GM23248 (cell line): ENCODE measurements around the gene PORCN. TPM values are rescaled to one million over a fixed set of nuclear protein-coding genes. Genes with fewer than 3 reads are reported as not detected.

Source experiments
- DNase-seq: peaks from one replicate; pipeline ENCODE4 v3.0.0-alpha.2; 2015
- H2AFZ ChIP-seq: fragments of 200-600 bp; sonication (generic); 2 replicates; pipeline ENCODE4 v1.6.1; 2016; ENCODE audit warnings: antibody characterized with exemption
- H3F3A ChIP-seq: fragments of 200-600 bp; sonication (generic); 2 replicates; pipeline ENCODE4 v1.6.1; 2016; ENCODE audit warnings: mild to moderate bottlenecking, antibody characterized with exemption, mixed run types; ENCODE audit not compliant: insufficient read depth
- H3K27ac ChIP-seq: fragments of 200-600 bp; sonication (generic); 2 replicates; pipeline ENCODE4 v1.5.1; 2016; ENCODE audit warnings: mild to moderate bottlenecking
- H3K27me3 ChIP-seq: fragments of 200-600 bp; sonication (generic); replicated peaks from 2 replicates; pipeline ENCODE4 v1.6.1; 2016; ENCODE audit warnings: mild to moderate bottlenecking; ENCODE audit not compliant: insufficient read depth
- H3K36me3 ChIP-seq: fragments of 200-600 bp; sonication (generic); 2 replicates; pipeline ENCODE4 v1.6.1; 2016; ENCODE audit warnings: low read depth, mild to moderate bottlenecking
- H3K4me1 ChIP-seq: fragments of 200-600 bp; sonication (generic); 2 replicates; pipeline ENCODE4 v1.6.1; 2016; ENCODE audit warnings: mild to moderate bottlenecking; ENCODE audit not compliant: insufficient read depth
- H3K4me2 ChIP-seq: fragments of 200-600 bp; sonication (generic); one replicate; pipeline ENCODE4 v1.6.1; 2016; ENCODE audit warnings: mild to moderate bottlenecking; ENCODE audit not compliant: unreplicated experiment
- H3K4me3 ChIP-seq: fragments of 200-600 bp; sonication (generic); 2 replicates; pipeline ENCODE4 v1.5.1; 2016; ENCODE audit warnings: mild to moderate bottlenecking
- H3K79me2 ChIP-seq: fragments of 200-600 bp; sonication (generic); 2 replicates; pipeline ENCODE4 v1.6.1; 2016; ENCODE audit warnings: mild to moderate bottlenecking; ENCODE audit not compliant: insufficient read depth
- H3K9ac ChIP-seq: fragments of 200-600 bp; sonication (generic); 2 replicates; pipeline ENCODE4 v1.6.1; 2016; ENCODE audit warnings: mild to moderate bottlenecking
- H3K9me2 ChIP-seq: fragments of 200-600 bp; sonication (generic); 2 replicates; pipeline ENCODE4 v1.6.1; 2016; ENCODE audit warnings: mixed run types, mild to moderate bottlenecking, moderate library complexity; ENCODE audit not compliant: insufficient read depth
- H3K9me3 ChIP-seq: fragments of 200-600 bp; sonication (generic); one replicate; pipeline ENCODE4 v1.6.1; 2017; ENCODE audit warnings: low read depth
- H4K20me1 ChIP-seq: fragments of 200-600 bp; sonication (generic); 2 replicates; pipeline ENCODE4 v1.6.0; 2016; ENCODE audit not compliant: insufficient read depth
- EZH2 ChIP-seq: fragments of 200-600 bp; sonication (generic); IDR thresholded peaks from 2 replicates; pipeline ENCODE4 v1.6.1; 2018; ENCODE audit warnings: antibody characterized with exemption, mild to moderate bottlenecking; ENCODE audit not compliant: insufficient read depth, poor library complexity, severe bottlenecking
- EZH2phosphoT487 ChIP-seq: fragments of 200-600 bp; sonication (generic); IDR thresholded peaks from 2 replicates; pipeline ENCODE4 v1.6.1; 2018; ENCODE audit warnings: antibody characterized with exemption, moderate library complexity, mild to moderate bottlenecking, low read depth; ENCODE audit not compliant: insufficient read depth
- WGBS, 2 experiments: methylation state at CpG; one replicate each; pipeline ENCODE4 v1.1.6; 2015 to 2017; ENCODE audit warnings: low lambda C conversion rate in 2 of 2, low coverage in 1 of 2; ENCODE audit errors: missing lambda C conversion rate in 2 of 2; 5-methylcytosine and 5-hydroxymethylcytosine counted together
- in situ Hi-C: fragments of 300-500 bp; cut with MboI; formaldehyde crosslinking; loops from 2 replicates; pipeline ENCODE4 v1.15.0; 2020
- polyA plus RNA-seq: library from polyadenylated mRNA; unstranded; fragments of >200 nt; fragmentation: Nextera tagmentation; extraction: Ambion mirVana; gene quantifications from 2 replicates; pipeline ENCODE4 v1.2.1, GENCODE V29; 2016
- total RNA-seq: library from RNA; depleted of rRNA; stranded (reverse); fragments of >200 nt; shearing (Covaris generic); gene quantifications from 2 replicates; pipeline ENCODE4 v1.2.3, GENCODE V29; 2014

The PORCN gene
- total and polyA plus RNA-seq, 2 experiments from 2014 or later: 20.3 to 32.2 TPM

GRCh38 chrX:48477960-48478755 is 30.6 kb upstream of the PORCN start:
- no peak overlapping the region for H3K4me2 ChIP-seq
- TF ChIP-seq EZH2phosphoT487 (no peak), EZH2 (no peak)
- H3K9ac ChIP-seq: no peak overlapping the region
- H3K4me3 ChIP-seq: no peak overlapping the region
- no peaks in the 10 kb centered on the region for H3K36me3 ChIP-seq
- no peaks in the 10 kb centered on the region for H3K9me3 ChIP-seq
- WGBS, 2 experiments: 89 to 97% methylated on average over 6 to 19 of the region's 19 CpGs
- peaks cover 48% of the 10 kb centered on the region for H3K79me2 ChIP-seq
- H4K20me1 ChIP-seq: no peaks in the 10 kb centered on the region
- no peaks in the 10 kb centered on the region for H3K4me1 ChIP-seq
- no peak overlapping the region for H2AFZ ChIP-seq
- no peak overlapping the region for H3K27ac ChIP-seq
- H3F3A ChIP-seq: 0 out of 2 replicates have a peak, but pooled peaks cover 1% of the 10 kb centered on the region
- no peaks in the 10 kb centered on the region for H3K27me3 ChIP-seq
- H3K9me2 ChIP-seq: no peaks in the 10 kb centered on the region
- in situ Hi-C loops: loop anchor here (25.0 kb wide), 1 partner anchor 391 kb away; no protein-coding TSS in a partner anchor
- no peak for DNase-seq

DNA sequence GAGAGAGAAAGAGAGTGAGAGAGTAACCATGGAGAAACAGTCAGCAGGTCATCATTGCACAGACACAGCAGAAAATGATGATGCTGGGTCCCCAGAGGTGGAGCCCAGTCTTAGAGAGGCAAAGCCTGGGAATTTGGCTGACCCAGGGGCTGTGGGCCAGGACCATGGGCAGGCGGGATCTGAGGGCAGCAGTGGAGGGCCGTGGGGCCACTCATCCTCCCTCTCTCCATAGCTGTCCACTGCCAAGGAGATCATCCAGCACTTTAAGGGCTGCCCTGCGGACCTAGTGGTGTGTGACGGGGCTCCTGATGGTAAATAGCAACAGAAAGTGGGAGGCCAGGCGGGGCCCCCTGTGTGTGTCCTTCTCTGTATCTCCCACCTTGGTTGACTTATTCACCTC is 30.0 kb upstream of the PORCN start:
- in situ Hi-C loops: loop anchor here (25.0 kb wide), 1 partner anchor 392 kb away; no protein-coding TSS in a partner anchor
- Histone ChIP-seq H3K79me2 (peaks cover 48% of the 10 kb centered on the region), H3F3A (no peaks in the 10 kb centered on the region), H3K27ac (no peak overlapping the region), H3K4me1 (no peaks in the 10 kb centered on the region), H4K20me1 (no peaks in the 10 kb centered on the region), H3K4me2 (no peak overlapping the region), H3K4me3 (no peak overlapping the region), H3K27me3 (no peaks in the 10 kb centered on the region), H2AFZ (no peak overlapping the region), H3K36me3 (no peaks in the 10 kb centered on the region), H3K9me3 (no peaks in the 10 kb centered on the region), H3K9ac (no peak overlapping the region), H3K9me2 (no peaks in the 10 kb centered on the region)
- TF ChIP-seq EZH2phosphoT487: no peak
- TF ChIP-seq EZH2: no peak
- DNase-seq: no peak
- 68 to 78% methylated on average over 5 of the region's 5 CpGs for WGBS, 2 experiments

DNA sequence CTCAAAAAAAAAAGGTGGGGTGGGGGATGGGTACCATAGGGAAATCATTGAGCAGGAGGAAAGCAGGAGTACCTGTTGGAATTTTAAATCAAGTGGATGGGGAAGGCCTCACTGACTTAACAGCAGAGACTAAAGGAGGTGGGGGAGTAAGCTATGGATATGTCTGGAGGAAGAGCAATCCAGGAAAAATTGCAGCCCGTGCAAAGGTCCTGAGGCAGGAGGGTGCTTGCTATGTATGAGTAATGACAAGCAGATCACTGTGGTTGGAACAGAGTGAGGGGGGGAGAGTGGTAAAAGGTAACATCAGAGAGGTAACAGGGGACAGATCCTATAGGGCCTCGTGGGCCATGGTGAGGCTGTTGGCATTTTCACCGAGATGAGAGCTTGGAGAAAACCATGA is 28.6 kb upstream of the PORCN start:
- no peak for TF ChIP-seq EZH2
- no peak for TF ChIP-seq EZH2phosphoT487
- in situ Hi-C loops: loop anchor here (25.0 kb wide), 1 partner anchor 393 kb away; no protein-coding TSS in a partner anchor
- H3K36me3 ChIP-seq: no peaks in the 10 kb centered on the region
- H3K27me3 ChIP-seq: no peaks in the 10 kb centered on the region
- no peaks in the 10 kb centered on the region for H4K20me1 ChIP-seq
- no peak overlapping the region for H3K27ac ChIP-seq
- no peaks in the 10 kb centered on the region for H3K4me1 ChIP-seq
- H3F3A ChIP-seq: no peaks in the 10 kb centered on the region
- H3K4me2 ChIP-seq: no peak overlapping the region
- WGBS, 2 experiments: 97 to 100% methylated on average over 2 to 3 of the region's 3 CpGs
- H2AFZ ChIP-seq: no peak overlapping the region
- H3K9me2 ChIP-seq: no peaks in the 10 kb centered on the region
- no peaks in the 10 kb centered on the region for H3K9me3 ChIP-seq
- H3K4me3 ChIP-seq: no peak overlapping the region
- peaks cover 40% of the 10 kb centered on the region for H3K79me2 ChIP-seq
- no peak overlapping the region for H3K9ac ChIP-seq
- DNase-seq: no peak

GRCh38 chrX:48480583-48480982 is 28.2 kb upstream of the PORCN start:
- Histone ChIP-seq H3F3A (no peaks in the 10 kb centered on the region), H3K27me3 (no peaks in the 10 kb centered on the region), H4K20me1 (no peaks in the 10 kb centered on the region), H3K9ac (no peak overlapping the region), H3K4me3 (no peak overlapping the region), H3K4me1 (no peaks in the 10 kb centered on the region), H3K36me3 (no peaks in the 10 kb centered on the region), H3K9me3 (no peaks in the 10 kb centered on the region), H3K4me2 (no peak overlapping the region), H3K27ac (no peak overlapping the region), H3K9me2 (no peaks in the 10 kb centered on the region), H3K79me2 (peaks cover 38% of the 10 kb centered on the region), H2AFZ (no peak overlapping the region)
- TF ChIP-seq EZH2: no peak
- no peak for TF ChIP-seq EZH2phosphoT487
- DNase-seq: no peak
- 60 to 98% methylated on average over 1 to 3 of the region's 3 CpGs for WGBS, 2 experiments
- in situ Hi-C loops: loop anchor here (25.0 kb wide), 1 partner anchor 393 kb away; no protein-coding TSS in a partner anchor
